H9 (cell line): ENCODE results near the gene BRCA2. TPM values are rescaled to one million over a fixed set of nuclear protein-coding genes. Genes with fewer than 3 reads are reported as not detected.

Source experiments
- DNase-seq: peaks from one replicate; pipeline ENCODE4 v3.0.0-alpha.2; 2017
- H2AFZ ChIP-seq: one replicate; pipeline ENCODE4 v1.6.1; 2013; ENCODE audit warnings: mild to moderate bottlenecking, low read length, control low read depth, moderate library complexity
- H2AK5ac ChIP-seq: 2 replicates; pipeline ENCODE4 v1.6.1; 2013; ENCODE audit warnings: low read length, control low read depth, mixed read lengths; ENCODE audit not compliant: insufficient read length
- H2BK120ac ChIP-seq: one replicate; pipeline ENCODE4 v1.6.1; 2013; ENCODE audit warnings: low read depth, mild to moderate bottlenecking, low read length, control low read depth, inconsistent platforms; ENCODE audit not compliant: poor library complexity, severe bottlenecking
- H2BK12ac ChIP-seq: 2 replicates; pipeline ENCODE4 v1.6.1; 2013; ENCODE audit warnings: low read length, control low read depth, mixed read lengths, low read depth; ENCODE audit not compliant: insufficient read length
- H2BK15ac ChIP-seq: 2 replicates; pipeline ENCODE4 v1.6.1; 2013; ENCODE audit warnings: low read depth, low read length, control low read depth
- H2BK20ac ChIP-seq: one replicate; pipeline ENCODE4 v1.6.1; 2013; ENCODE audit warnings: low read depth, mild to moderate bottlenecking, low read length, control low read depth, inconsistent platforms; ENCODE audit not compliant: poor library complexity, severe bottlenecking
- H2BK5ac ChIP-seq: 2 replicates; pipeline ENCODE4 v1.6.1; 2013; ENCODE audit warnings: low read length, control low read depth, mixed read lengths; ENCODE audit not compliant: insufficient read length
- H3K14ac ChIP-seq: 2 replicates; pipeline ENCODE4 v1.6.1; 2013; ENCODE audit warnings: low read length, control low read depth; ENCODE audit not compliant: insufficient read depth
- H3K18ac ChIP-seq: 2 replicates; pipeline ENCODE4 v1.6.1; 2013; ENCODE audit warnings: low read depth, mild to moderate bottlenecking, mixed read lengths, low read length, control low read depth; ENCODE audit not compliant: insufficient read length
- H3K23ac ChIP-seq: 2 replicates; pipeline ENCODE4 v1.6.1; 2013; ENCODE audit warnings: low read length, control low read depth, mixed read lengths, low read depth; ENCODE audit not compliant: insufficient read length
- H3K23me2 ChIP-seq: 2 replicates; pipeline ENCODE4 v1.6.1; 2013; ENCODE audit warnings: low read depth, mild to moderate bottlenecking, mixed read lengths, low read length, control low read depth; ENCODE audit not compliant: insufficient read length, poor library complexity, severe bottlenecking
- H3K27ac ChIP-seq: 2 replicates; pipeline ENCODE4 v1.5.1; 2013; ENCODE audit warnings: low read length, control low read depth, mixed read lengths, low read depth; ENCODE audit not compliant: insufficient read length
- H3K27me3 ChIP-seq: 2 replicates; pipeline ENCODE4 v1.6.1; 2013; ENCODE audit warnings: low read length, control low read depth, inconsistent platforms; ENCODE audit not compliant: insufficient read depth
- H3K4ac ChIP-seq: 2 replicates; pipeline ENCODE4 v1.6.1; 2013; ENCODE audit warnings: low read depth, mild to moderate bottlenecking, control low read depth, inconsistent platforms, low read length, moderate library complexity
- H3K4me1 ChIP-seq: 2 replicates; pipeline ENCODE4 v1.6.1; 2013; ENCODE audit warnings: low read length, control low read depth, inconsistent platforms; ENCODE audit not compliant: insufficient read depth
- H3K4me2 ChIP-seq: 2 replicates; pipeline ENCODE4 v1.6.1; 2013; ENCODE audit warnings: low read length, control low read depth, mixed read lengths; ENCODE audit not compliant: insufficient read length, insufficient read depth
- H3K56ac ChIP-seq: 2 replicates; pipeline ENCODE4 v1.6.1; 2013; ENCODE audit warnings: low read depth, mild to moderate bottlenecking, mixed read lengths, low read length, control low read depth; ENCODE audit not compliant: insufficient read length
- H3K79me1 ChIP-seq: 2 replicates; pipeline ENCODE4 v1.6.1; 2013; ENCODE audit warnings: low read depth, mild to moderate bottlenecking, moderate library complexity, low read length, control low read depth, inconsistent platforms; ENCODE audit not compliant: insufficient read depth, poor library complexity, severe bottlenecking
- H3K79me2 ChIP-seq: 2 replicates; pipeline ENCODE4 v1.6.1; 2013; ENCODE audit warnings: low read length, control low read depth, inconsistent platforms; ENCODE audit not compliant: insufficient read depth
- H3K9ac ChIP-seq: 2 replicates; pipeline ENCODE4 v1.6.1; 2013; ENCODE audit warnings: low read length, control low read depth, mixed read lengths; ENCODE audit not compliant: insufficient read length; ENCODE audit errors: extremely low read depth
- H3K9me3 ChIP-seq: one replicate; pipeline ENCODE4 v1.6.1; 2013; ENCODE audit warnings: low read depth, low read length, inconsistent platforms; ENCODE audit not compliant: control insufficient read depth
- H3T11ph ChIP-seq: one replicate; pipeline ENCODE4 v1.6.1; 2013; ENCODE audit warnings: mild to moderate bottlenecking, low read length, control low read depth, inconsistent platforms
- H4K20me1 ChIP-seq: one replicate; pipeline ENCODE4 v1.6.1; 2013; ENCODE audit not compliant: control insufficient read depth, insufficient read length, insufficient read depth
- H4K5ac ChIP-seq: 2 replicates; pipeline ENCODE4 v1.6.1; 2013; ENCODE audit warnings: low read depth, mild to moderate bottlenecking, mixed read lengths, low read length, control low read depth; ENCODE audit not compliant: insufficient read length
- H4K8ac ChIP-seq: replicated peaks from 2 replicates; pipeline ENCODE4 v1.6.1; 2013; ENCODE audit warnings: low read length, control low read depth, mixed read lengths, low read depth; ENCODE audit not compliant: insufficient read length
- H4K91ac ChIP-seq: 2 replicates; pipeline ENCODE4 v1.6.1; 2013; ENCODE audit warnings: low read depth, mild to moderate bottlenecking, moderate library complexity, mixed read lengths, low read length, control low read depth; ENCODE audit not compliant: insufficient read length
- H3K27ac Mint-ChIP-seq, 3 experiments: 2 replicates in 2 of 3; 3 replicates in 1 of 3; pipeline ENCODE4 v1.8.0; 2020 to 2021; ENCODE audit warnings: mixed read lengths in 3 of 3, mild to moderate bottlenecking in 1 of 3, moderate library complexity in 1 of 3
- H3K27me3 Mint-ChIP-seq: 2 replicates; pipeline ENCODE4 v1.8.0; 2021; ENCODE audit warnings: low read depth, mild to moderate bottlenecking, moderate library complexity, mixed read lengths
- H3K36me3 Mint-ChIP-seq, 3 experiments: 2 replicates in 2 of 3; 3 replicates in 1 of 3; pipeline ENCODE4 v1.8.0; 2020 to 2021; ENCODE audit warnings: low read depth in 3 of 3, mixed read lengths in 3 of 3; ENCODE audit not compliant: insufficient read depth in 1 of 3
- H3K4me1 Mint-ChIP-seq, 2 experiments: 2 replicates each; pipeline ENCODE4 v1.8.0; 2020; ENCODE audit warnings: mixed read lengths in 2 of 2
- H3K4me3 Mint-ChIP-seq, 2 experiments: 2 replicates in 1 of 2; 3 replicates in 1 of 2; pipeline ENCODE4 v1.8.0; 2020 to 2021; ENCODE audit warnings: mild to moderate bottlenecking in 2 of 2, mixed read lengths in 2 of 2, moderate library complexity in 1 of 2
- H3K9me3 Mint-ChIP-seq, 2 experiments: 2 replicates in 1 of 2; 3 replicates in 1 of 2; pipeline ENCODE4 v1.8.0; 2020; ENCODE audit warnings: mild to moderate bottlenecking in 2 of 2, mixed read lengths in 2 of 2, moderate library complexity in 1 of 2
- WGBS: extraction: QIAGEN DNeasy Blood & Tissue Kit; methylation state at CpG from one replicate; pipeline ENCODE4 v1.1.7; 2013; ENCODE audit warnings: missing lambda C conversion rate, low lambda C conversion rate, mixed read lengths; ENCODE audit not compliant: insufficient read length; ENCODE audit errors: extremely low coverage; 5-methylcytosine and 5-hydroxymethylcytosine counted together
- total RNA-seq: library from RNA; stranded (reverse); gene quantifications from 2 replicates; pipeline ENCODE4 v1.2.1, GENCODE V29; 2021
- TF ChIP-seq, protein P1 (sequence below): fragments of 200-600 bp; sonication (generic); conservative IDR thresholded peaks from 3 replicates; pipeline ENCODE4 v1.8.0; 2021; ENCODE audit warnings: antibody characterized with exemption, mild to moderate bottlenecking

BRCA2 gene
- total RNA-seq, 1 experiment from 2014 or later: 17.0 TPM

GRCh38 chr13:32330441-32330840, 15.1 kb downstream of the BRCA2 start:
- Histone ChIP-seq H2BK120ac (no peak overlapping the region), H3K4ac (no peak overlapping the region), H3K79me2 (no peaks in the 10 kb centered on the region), H3T11ph (no peak overlapping the region), H3K56ac (no peak overlapping the region), H3K18ac (no peak overlapping the region), H3K79me1 (no peaks in the 10 kb centered on the region), H3K23me2 (no peaks in the 10 kb centered on the region), H3K4me1 (no peaks in the 10 kb centered on the region), H4K91ac (no peak overlapping the region), H2BK12ac (no peak overlapping the region), H3K9ac (no peak overlapping the region), H2BK15ac (no peak overlapping the region), H4K20me1 (no peaks in the 10 kb centered on the region), H4K5ac (no peak overlapping the region), H3K27ac (no peak overlapping the region), H2AK5ac (no peak overlapping the region), H2BK5ac (no peak overlapping the region), H3K23ac (no peak overlapping the region), H3K14ac (no peak overlapping the region), H3K27me3 (no peaks in the 10 kb centered on the region), H2BK20ac (no peak overlapping the region), H3K4me2 (no peak overlapping the region), H3K9me3 (no peaks in the 10 kb centered on the region), H2AFZ (no peak overlapping the region), H4K8ac (no peak overlapping the region)
- DNase-seq: no peak
- Mint-ChIP-seq H3K4me3 (no peak overlapping the region), H3K27ac (no peak overlapping the region), H3K27me3 (no peaks in the 10 kb centered on the region), H3K36me3 (peaks cover 12 to 72% (median 70%) of the 10 kb centered on the region in 3 experiments), H3K9me3 (peaks cover 0 to 10% of the 10 kb centered on the region in 2 experiments; a peak in 1 of 5 replicates), H3K4me1 (no peaks in the 10 kb centered on the region)
- no CpG with 5 or more reads among the region's 2 CpGs for WGBS
- TF ChIP-seq, protein P1, sequence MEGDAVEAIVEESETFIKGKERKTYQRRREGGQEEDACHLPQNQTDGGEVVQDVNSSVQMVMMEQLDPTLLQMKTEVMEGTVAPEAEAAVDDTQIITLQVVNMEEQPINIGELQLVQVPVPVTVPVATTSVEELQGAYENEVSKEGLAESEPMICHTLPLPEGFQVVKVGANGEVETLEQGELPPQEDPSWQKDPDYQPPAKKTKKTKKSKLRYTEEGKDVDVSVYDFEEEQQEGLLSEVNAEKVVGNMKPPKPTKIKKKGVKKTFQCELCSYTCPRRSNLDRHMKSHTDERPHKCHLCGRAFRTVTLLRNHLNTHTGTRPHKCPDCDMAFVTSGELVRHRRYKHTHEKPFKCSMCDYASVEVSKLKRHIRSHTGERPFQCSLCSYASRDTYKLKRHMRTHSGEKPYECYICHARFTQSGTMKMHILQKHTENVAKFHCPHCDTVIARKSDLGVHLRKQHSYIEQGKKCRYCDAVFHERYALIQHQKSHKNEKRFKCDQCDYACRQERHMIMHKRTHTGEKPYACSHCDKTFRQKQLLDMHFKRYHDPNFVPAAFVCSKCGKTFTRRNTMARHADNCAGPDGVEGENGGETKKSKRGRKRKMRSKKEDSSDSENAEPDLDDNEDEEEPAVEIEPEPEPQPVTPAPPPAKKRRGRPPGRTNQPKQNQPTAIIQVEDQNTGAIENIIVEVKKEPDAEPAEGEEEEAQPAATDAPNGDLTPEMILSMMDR: no peak
